GM12874 (cell line): Measurements from ENCODE around the gene IMPG2.

Experiments used
- CTCF ChIP-seq: IDR thresholded peaks from 2 replicates; pipeline ENCODE4 v1.5.1; 2011; ENCODE audit warnings: low read depth, mild to moderate bottlenecking, control low read depth, low read length, moderate library complexity; ENCODE audit not compliant: insufficient read depth

Gene IMPG2

GRCh38 chr3:101183151-101183550 is 137.2 kb downstream of the IMPG2 start:
- TF ChIP-seq CTCF, result no peak

- TF ChIP-seq CTCF, result no peak
These were observed 137.6 kb downstream of the IMPG2 start for GRCh38 chr3:101182734-101183133.

GRCh38 chr3:101181801-101182200 is 138.6 kb downstream of the IMPG2 start:
- TF ChIP-seq CTCF, result no peak

GRCh38 chr3:101179637-101180036 is 140.7 kb downstream of the IMPG2 start:
- no peak for TF ChIP-seq CTCF

GRCh38 chr3:101177577-101177976 is 142.8 kb downstream of the IMPG2 start:
- TF ChIP-seq CTCF, result no peak
